Pancreas (tissue), 10 donors: Measurements from ENCODE around the gene CLDND2. TPM values are rescaled to one million over a fixed set of nuclear protein-coding genes. Genes with fewer than 3 reads are reported as not detected.

Experiments used
- ATAC-seq, 4 donors: fragments of 200-7000 bp; cut with Tn5 transposase; one replicate each; pipeline versions ENCODE4 v1.8.0 to v1.9.1; 2020; ENCODE audit warnings: mild to moderate bottlenecking in 4 of 4, moderate library complexity in 4 of 4
- DNase-seq, 6 donors: peaks; one replicate each; pipeline ENCODE4 v3.0.0-alpha.2; 2020
- FAIRE-seq: peaks from 2 replicates; lab custom pipeline; 2012; peaks lifted over from hg19 to GRCh38; lab: Jason Lieb, UNC
- H3K27ac ChIP-seq, 4 donors: fragments of 200-600 bp; sonication (generic); 1 replicate in 3 of 4; 2 replicates in 1 of 4; pipeline versions ENCODE4 v1.5.0 to v1.8.0; 2020
- H3K27me3 ChIP-seq, 4 donors: fragments of 200-600 bp; one replicate each; pipeline ENCODE4 v1.8.0; 2021
- H3K36me3 ChIP-seq, 3 donors: fragments of 200-600 bp; sonication (generic) in 1 of 3; one replicate each; pipeline versions ENCODE4 v1.5.0 to v1.8.0; 2020 to 2021
- H3K4me1 ChIP-seq, 3 donors: fragments of 200-600 bp; one replicate each; pipeline ENCODE4 v1.8.0; 2021
- H3K4me3 ChIP-seq, 4 donors: fragments of 200-600 bp; sonication (generic) in 2 of 4; one replicate each; pipeline versions ENCODE4 v1.5.0 to v1.8.0; 2020 to 2021
- H3K9me3 ChIP-seq, 4 donors: fragments of 200-600 bp; one replicate each; pipeline ENCODE4 v1.8.0; 2021
- WGBS, 2 donors: extraction: QIAGEN DNeasy Blood & Tissue Kit; methylation state at CpG; one replicate each; pipeline ENCODE4 v1.1.7; 2013; 5-methylcytosine and 5-hydroxymethylcytosine counted together
- intact Hi-C, 3 donors: fragments of 100-400 bp; cut with DNase I; formaldehyde crosslinking; loops; one replicate each; pipeline versions ENCODE4 v1.11.1 to v1.14.2; 2022
- polyA plus RNA-seq, 2 donors: library from polyadenylated mRNA; stranded (reverse); fragments of 200-250 nt; gene quantifications; one replicate each; pipeline ENCODE4 v1.2.3, GENCODE V29; 2013
- total RNA-seq, 6 donors: library from RNA; stranded (reverse); fragmentation: NEBNext Ultra II Directional in 4 of 6; extraction: Animal tissue kit (Norgen Biotek cat#: 25700) in 4 of 6; gene quantifications; one replicate each; pipeline versions ENCODE4 v1.2.1 to v1.2.4, GENCODE V29; 2021 to 2023
- TF ChIP-seq, protein P1 (sequence below), 4 donors: fragments of 200-600 bp; sonication (generic) in 3 of 4; IDR thresholded peaks; one replicate each; pipeline versions ENCODE4 v1.5.0 to v1.8.0; 2021; ENCODE audit warnings: antibody characterized with exemption in 4 of 4
- donor health status: healthy with polysubstance abuse.
- donor health status: DM: no; HTN: no; CAD: no; lungs with moderate emphysema.
- donor health status: DM: no; HTN: no; CAD: no.
- donor health status: control.
- donor health status: control.
- donor health status: Bipolar disorder and iron deficiency.
- donor health status: DM: yes; HTN: yes; CAD: no.
- donor health status: DM: no; HTN: no; CAD: no.
- donor health status: DM: no; HTN: no; CAD: no.
- donor health status: DM: yes; HTN: yes; CAD: no.

CLDND2 gene
- total and polyA plus RNA-seq, 8 donors, result 0.46 to 7.7 (median 0.83) TPM; not detected in 1

GRCh38 chr19:51356159-51356801 is 12.5 kb downstream of the CLDND2 start:
- Histone ChIP-seq H3K4me1 (no peaks in the 10 kb centered on the region), H3K27ac (no peak overlapping the region), H3K9me3 (no peaks in the 10 kb centered on the region), H3K36me3 (peaks cover 0 to 5% (median 0%) of the 10 kb centered on the region in 3 donors), H3K27me3 (no peaks in the 10 kb centered on the region), H3K4me3 (no peak overlapping the region)
- intact Hi-C loops, result no loop called here
- TF ChIP-seq, protein P1, sequence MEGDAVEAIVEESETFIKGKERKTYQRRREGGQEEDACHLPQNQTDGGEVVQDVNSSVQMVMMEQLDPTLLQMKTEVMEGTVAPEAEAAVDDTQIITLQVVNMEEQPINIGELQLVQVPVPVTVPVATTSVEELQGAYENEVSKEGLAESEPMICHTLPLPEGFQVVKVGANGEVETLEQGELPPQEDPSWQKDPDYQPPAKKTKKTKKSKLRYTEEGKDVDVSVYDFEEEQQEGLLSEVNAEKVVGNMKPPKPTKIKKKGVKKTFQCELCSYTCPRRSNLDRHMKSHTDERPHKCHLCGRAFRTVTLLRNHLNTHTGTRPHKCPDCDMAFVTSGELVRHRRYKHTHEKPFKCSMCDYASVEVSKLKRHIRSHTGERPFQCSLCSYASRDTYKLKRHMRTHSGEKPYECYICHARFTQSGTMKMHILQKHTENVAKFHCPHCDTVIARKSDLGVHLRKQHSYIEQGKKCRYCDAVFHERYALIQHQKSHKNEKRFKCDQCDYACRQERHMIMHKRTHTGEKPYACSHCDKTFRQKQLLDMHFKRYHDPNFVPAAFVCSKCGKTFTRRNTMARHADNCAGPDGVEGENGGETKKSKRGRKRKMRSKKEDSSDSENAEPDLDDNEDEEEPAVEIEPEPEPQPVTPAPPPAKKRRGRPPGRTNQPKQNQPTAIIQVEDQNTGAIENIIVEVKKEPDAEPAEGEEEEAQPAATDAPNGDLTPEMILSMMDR (IDR thresholded peaks at IDR 0.05), result no peak
- 96 to 97% methylated on average over 10 of the region's 10 CpGs for WGBS, 2 donors
- ATAC-seq, result no peak
- no peak for DNase-seq
- no peak for FAIRE-seq

- 58 to 63% methylated on average over 8 of the region's 8 CpGs for WGBS, 2 donors
- FAIRE-seq (no peak), ATAC-seq (no peak), DNase-seq (no peak)
- no peaks in the 10 kb centered on the region for H3K4me1 ChIP-seq
- no peak overlapping the region for H3K4me3 ChIP-seq
- H3K9me3 ChIP-seq, result no peaks in the 10 kb centered on the region
- H3K36me3 ChIP-seq, result peaks cover 0 to 9% (median 0%) of the 10 kb centered on the region in 3 donors
- no peak overlapping the region for H3K27ac ChIP-seq
- no peaks in the 10 kb centered on the region for H3K27me3 ChIP-seq
- TF ChIP-seq, protein P1 (IDR thresholded peaks at IDR 0.05), result no peak
- intact Hi-C loops, result no loop called here
Measured at GRCh38 chr19:51354742-51355148, 14.1 kb downstream of the CLDND2 start.

DNA sequence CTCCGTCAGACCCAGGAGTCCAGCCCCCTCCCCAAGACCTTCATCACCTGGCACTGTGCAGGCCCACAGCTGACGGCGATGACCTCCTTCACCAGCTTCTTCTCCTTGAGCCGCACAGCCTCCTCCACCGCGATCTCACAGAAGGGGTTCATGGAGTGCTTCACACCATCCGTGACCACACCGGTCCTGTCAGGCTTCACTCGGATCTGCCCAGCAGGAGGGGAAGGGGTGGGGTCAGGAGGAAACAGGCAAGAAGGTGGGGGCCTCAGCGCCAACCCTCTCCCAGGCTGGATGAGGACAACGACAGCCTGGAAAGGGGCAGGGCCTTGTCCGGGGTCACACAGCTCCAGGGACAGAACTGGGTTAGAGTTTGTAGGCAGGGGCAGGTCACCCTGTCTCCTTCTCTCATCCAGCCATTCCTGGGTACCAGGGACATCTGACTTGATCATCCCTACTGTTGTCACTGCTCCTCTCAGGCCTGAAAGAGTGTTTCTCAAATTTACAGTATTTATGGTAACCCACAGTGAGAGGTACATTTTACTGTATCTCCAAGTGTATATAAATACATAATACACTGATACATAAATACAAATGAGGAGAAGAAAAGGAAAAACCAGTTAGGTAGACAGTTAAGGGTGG is 14.6 kb downstream of the CLDND2 start:
- no peaks in the 10 kb centered on the region for H3K4me1 ChIP-seq
- H3K4me3 ChIP-seq, result no peak overlapping the region
- no peaks in the 10 kb centered on the region for H3K27me3 ChIP-seq
- WGBS, 2 donors, result 71 to 79% methylated on average over 12 of the region's 12 CpGs
- no peaks in the 10 kb centered on the region for H3K9me3 ChIP-seq
- ATAC-seq (no peak), DNase-seq (no peak), FAIRE-seq (no peak)
- intact Hi-C loops, result no loop called here
- peaks cover 0 to 9% (median 0%) of the 10 kb centered on the region in 3 donors for H3K36me3 ChIP-seq
- TF ChIP-seq, protein P1 (IDR thresholded peaks at IDR 0.05), result no peak
- H3K27ac ChIP-seq, result no peak overlapping the region

GRCh38 chr19:51352783-51353360 is 15.9 kb downstream of the CLDND2 start:
- ATAC-seq (no peak), DNase-seq (no peak), FAIRE-seq (no peak)
- intact Hi-C loops, result no loop called here
- H3K36me3 ChIP-seq, result peaks cover 0 to 9% (median 0%) of the 10 kb centered on the region in 3 donors
- no peaks in the 10 kb centered on the region for H3K9me3 ChIP-seq
- no peaks in the 10 kb centered on the region for H3K4me1 ChIP-seq
- no peak overlapping the region for H3K27ac ChIP-seq
- no peaks in the 10 kb centered on the region for H3K27me3 ChIP-seq
- H3K4me3 ChIP-seq, result no peak overlapping the region
- WGBS, 2 donors, result 90 to 94% methylated on average over 11 to 16 of the region's 16 CpGs
- TF ChIP-seq, protein P1 (IDR thresholded peaks at IDR 0.05), result no peak
